Measurements from ENCODE around the gene ZDHHC5.

ZDHHC5 gene

DNA sequence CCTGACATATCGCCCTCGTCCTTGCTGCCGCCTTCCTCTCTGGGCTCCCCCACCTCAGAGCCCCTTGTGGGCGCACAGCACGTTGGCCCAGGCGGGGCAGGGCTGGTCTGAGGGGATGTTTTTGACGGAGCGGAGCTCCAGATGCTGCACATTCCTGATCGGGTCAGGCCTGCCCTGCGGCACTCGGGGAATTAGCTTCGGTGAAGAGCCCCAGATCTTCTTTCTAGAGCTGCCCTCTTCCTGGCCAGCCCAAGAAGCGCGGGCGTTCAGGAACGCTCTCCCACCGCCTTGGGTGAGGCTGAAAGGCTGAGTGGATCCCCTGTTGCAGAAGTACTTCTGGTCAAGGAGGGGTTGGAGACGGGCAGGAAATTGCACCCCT lies 30.3 kb upstream of the ZDHHC5 start:
- no peak for DNase-seq (ENCODE audit: low spot score)
- TF ChIP-seq, protein P1, sequence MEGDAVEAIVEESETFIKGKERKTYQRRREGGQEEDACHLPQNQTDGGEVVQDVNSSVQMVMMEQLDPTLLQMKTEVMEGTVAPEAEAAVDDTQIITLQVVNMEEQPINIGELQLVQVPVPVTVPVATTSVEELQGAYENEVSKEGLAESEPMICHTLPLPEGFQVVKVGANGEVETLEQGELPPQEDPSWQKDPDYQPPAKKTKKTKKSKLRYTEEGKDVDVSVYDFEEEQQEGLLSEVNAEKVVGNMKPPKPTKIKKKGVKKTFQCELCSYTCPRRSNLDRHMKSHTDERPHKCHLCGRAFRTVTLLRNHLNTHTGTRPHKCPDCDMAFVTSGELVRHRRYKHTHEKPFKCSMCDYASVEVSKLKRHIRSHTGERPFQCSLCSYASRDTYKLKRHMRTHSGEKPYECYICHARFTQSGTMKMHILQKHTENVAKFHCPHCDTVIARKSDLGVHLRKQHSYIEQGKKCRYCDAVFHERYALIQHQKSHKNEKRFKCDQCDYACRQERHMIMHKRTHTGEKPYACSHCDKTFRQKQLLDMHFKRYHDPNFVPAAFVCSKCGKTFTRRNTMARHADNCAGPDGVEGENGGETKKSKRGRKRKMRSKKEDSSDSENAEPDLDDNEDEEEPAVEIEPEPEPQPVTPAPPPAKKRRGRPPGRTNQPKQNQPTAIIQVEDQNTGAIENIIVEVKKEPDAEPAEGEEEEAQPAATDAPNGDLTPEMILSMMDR (IDR thresholded peaks at IDR 0.05; ENCODE audit: extremely low read depth, insufficient read depth, missing control alignments): no peak
- in situ Hi-C loops (cut with MboI; ENCODE audit: low pct_unique_long_range_greater_than_20kb, low sequenced_read_pairs, unreplicated experiment): loop anchor here (25.0 kb wide), 1 partner anchor 275 kb away; no protein-coding TSS in a partner anchor

GRCh38 chr11:57638005-57638781 lies 29.7 kb upstream of the ZDHHC5 start:
- in situ Hi-C loops (cut with MboI; ENCODE audit: low pct_unique_long_range_greater_than_20kb, low sequenced_read_pairs, unreplicated experiment): loop anchor here (25.0 kb wide), 1 partner anchor 276 kb away; no protein-coding TSS in a partner anchor
- TF ChIP-seq, protein P1 (IDR thresholded peaks at IDR 0.05; ENCODE audit: extremely low read depth, insufficient read depth, missing control alignments): no peak
- DNase-seq (ENCODE audit: low spot score): peak; percentile 66

DNA sequence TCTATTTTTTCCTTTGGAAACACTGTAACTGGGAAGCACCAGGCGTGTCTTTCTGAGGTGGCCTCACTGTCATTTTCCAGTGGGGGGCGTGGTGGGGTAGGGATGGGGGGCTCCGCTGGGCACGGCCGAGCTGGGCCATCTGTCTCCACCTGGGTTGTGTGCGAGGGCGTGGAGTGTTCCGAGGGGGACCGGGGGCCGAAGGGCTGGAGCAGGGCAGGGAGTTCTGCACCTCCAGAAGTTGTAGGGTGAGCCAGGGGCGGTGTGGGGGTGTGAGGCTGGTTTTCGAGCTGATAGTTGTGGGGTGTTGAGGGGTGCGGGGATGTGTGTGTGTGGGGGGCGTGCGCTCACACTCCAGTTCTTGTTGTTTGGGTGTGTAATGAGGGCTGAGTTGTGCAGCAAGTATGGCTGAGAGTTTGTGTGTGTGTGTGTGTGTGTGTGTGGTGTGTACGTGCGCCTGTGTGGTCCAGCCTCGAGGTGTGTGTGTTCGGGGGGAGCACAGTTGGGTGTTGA lies 29.0 kb upstream of the ZDHHC5 start:
- DNase-seq (ENCODE audit: low spot score): peak; percentile 51
- in situ Hi-C loops (cut with MboI; ENCODE audit: low pct_unique_long_range_greater_than_20kb, low sequenced_read_pairs, unreplicated experiment): loop anchor here (25.0 kb wide), 1 partner anchor 277 kb away; no protein-coding TSS in a partner anchor
- TF ChIP-seq, protein P1 (IDR thresholded peaks at IDR 0.05; ENCODE audit: extremely low read depth, insufficient read depth, missing control alignments): peak; percentile 0

- in situ Hi-C loops (cut with MboI; ENCODE audit: low pct_unique_long_range_greater_than_20kb, low sequenced_read_pairs, unreplicated experiment): loop anchor here (25.0 kb wide), 1 partner anchor 277 kb away; no protein-coding TSS in a partner anchor
- TF ChIP-seq, protein P1 (IDR thresholded peaks at IDR 0.05; ENCODE audit: extremely low read depth, insufficient read depth, missing control alignments): no peak
- DNase-seq (ENCODE audit: low spot score): peak; percentile 46
Measured at GRCh38 chr11:57639321-57640067, 28.4 kb upstream of the ZDHHC5 start.

- in situ Hi-C loops (cut with MboI; ENCODE audit: low pct_unique_long_range_greater_than_20kb, low sequenced_read_pairs, unreplicated experiment): loop anchor here (25.0 kb wide), 1 partner anchor 278 kb away; no protein-coding TSS in a partner anchor
- TF ChIP-seq, protein P1 (IDR thresholded peaks at IDR 0.05; ENCODE audit: extremely low read depth, insufficient read depth, missing control alignments): no peak
- no peak for DNase-seq (ENCODE audit: low spot score)
Measured at GRCh38 chr11:57640068-57640800, 27.7 kb upstream of the ZDHHC5 start.

Measured in GM13977 (cell line).